Keratinocyte (primary cell): Measurements from ENCODE around the gene AXIN1. TPM values are rescaled to one million over a fixed set of nuclear protein-coding genes. Genes with fewer than 3 reads are reported as not detected.

Source experiments
- DNase-seq: peaks from one replicate; pipeline ENCODE4 v3.0.0-alpha.2; 2011; ENCODE audit warnings: low read depth, missing footprints, low spot score
- FAIRE-seq: peaks from 2 replicates; lab custom pipeline; 2011; peaks lifted over from hg19 to GRCh38; lab: Jason Lieb, UNC
- H2AFZ ChIP-seq: 2 replicates; pipeline ENCODE4 v1.6.0; 2012; ENCODE audit warnings: low read length, control low read depth, inconsistent platforms; ENCODE audit not compliant: control insufficient read depth
- H3K27ac ChIP-seq: 2 replicates; pipeline ENCODE4 v1.5.1; 2011; ENCODE audit warnings: low read length; ENCODE audit not compliant: control insufficient read depth, insufficient read depth
- H3K27me3 ChIP-seq: 3 replicates; pipeline ENCODE4 v1.6.0; 2011; ENCODE audit warnings: low read length; ENCODE audit not compliant: control insufficient read depth, insufficient read depth; ENCODE audit errors: extremely low read depth
- H3K36me3 ChIP-seq, 2 experiments: 2 replicates in 1 of 2; 3 replicates in 1 of 2; pipeline ENCODE4 v1.5.1; 2011; ENCODE audit warnings: low read length in 2 of 2, mild to moderate bottlenecking in 1 of 2; ENCODE audit not compliant: control insufficient read depth in 2 of 2, insufficient read depth in 2 of 2; ENCODE audit errors: extremely low read depth in 1 of 2
- H3K4me1 ChIP-seq: 3 replicates; pipeline ENCODE4 v1.5.1; 2011; ENCODE audit warnings: low read length; ENCODE audit not compliant: control insufficient read depth, insufficient read depth; ENCODE audit errors: extremely low read depth
- H3K4me2 ChIP-seq: 3 replicates; pipeline ENCODE4 v1.6.0; 2011; ENCODE audit warnings: low read depth, low read length; ENCODE audit not compliant: control insufficient read depth, insufficient read depth; ENCODE audit errors: extremely low read depth
- H3K4me3 ChIP-seq, 3 experiments: fragments of 200-600 bp in 1 of 3; sonication (generic) in 1 of 3; 2 replicates in 2 of 3; 3 replicates in 1 of 3; pipeline ENCODE4 v1.5.1; 2011 to 2016; ENCODE audit warnings: low read length in 3 of 3, mild to moderate bottlenecking in 3 of 3, control low read depth in 2 of 3, inconsistent platforms in 1 of 3, low read depth in 1 of 3, mixed read lengths in 1 of 3, mixed run types in 1 of 3, moderate library complexity in 1 of 3; ENCODE audit not compliant: control insufficient read depth in 2 of 3, insufficient read depth in 2 of 3; ENCODE audit errors: extremely low read depth in 1 of 3
- H3K79me2 ChIP-seq: 2 replicates; pipeline ENCODE4 v1.6.0; 2012; ENCODE audit warnings: low read length; ENCODE audit not compliant: control insufficient read depth, insufficient read depth
- H3K9ac ChIP-seq: 3 replicates; pipeline ENCODE4 v1.6.0; 2011; ENCODE audit warnings: low read length; ENCODE audit not compliant: control insufficient read depth, insufficient read depth; ENCODE audit errors: extremely low read depth
- H3K9me1 ChIP-seq: 3 replicates; pipeline ENCODE4 v1.6.0; 2011; ENCODE audit warnings: low read length; ENCODE audit not compliant: control insufficient read depth, insufficient read depth; ENCODE audit errors: extremely low read depth
- H3K9me3 ChIP-seq: 2 replicates; pipeline ENCODE4 v1.5.1; 2012; ENCODE audit warnings: low read depth, low read length; ENCODE audit not compliant: control insufficient read depth
- H4K20me1 ChIP-seq: 3 replicates; pipeline ENCODE4 v1.6.0; 2011; ENCODE audit warnings: low read length; ENCODE audit not compliant: control insufficient read depth, insufficient read depth; ENCODE audit errors: extremely low read depth
- CTCF ChIP-seq, 3 experiments: IDR thresholded peaks in 1 of 3; conservative IDR thresholded peaks in 1 of 3; optimal IDR thresholded peaks in 1 of 3; 2 replicates in 2 of 3; 3 replicates in 1 of 3; pipeline versions ENCODE3 to v1.5.1; 2011; ENCODE audit warnings: low read length in 3 of 3, mild to moderate bottlenecking in 3 of 3, moderate library complexity in 2 of 3, control low read depth in 1 of 3, inconsistent platforms in 1 of 3; ENCODE audit not compliant: insufficient read depth in 2 of 3; ENCODE audit errors: extremely low read depth in 1 of 3
- EZH2 ChIP-seq: IDR thresholded peaks from one replicate; pipeline ENCODE4 v1.6.1; 2012; ENCODE audit warnings: inconsistent platforms, mild to moderate bottlenecking, low read length, moderate library complexity
- dilution Hi-C: fragments of 300-500 bp; cut with MboI; formaldehyde crosslinking; loops from one replicate; pipeline ENCODE4 v1.7.0; 2020; ENCODE audit warnings: low sequenced_read_pairs; ENCODE audit not compliant: extremely low pct_ligation_motif_present
- polyA minus RNA-seq, 3 experiments: library from RNA; depleted of rRNA, polyadenylated mRNA; stranded (reverse); fragments of >200 nt; gene quantifications; 1 replicate in 1 of 3; 2 replicates in 1 of 3; 3 replicates in 1 of 3; pipeline ENCODE4 v1.2.3, GENCODE V29; 2011
- polyA plus RNA-seq, 5 experiments: library from polyadenylated mRNA; depleted of rRNA in 3 of 5; stranded (reverse) in 3 of 5; stranded (forward) in 1 of 5; unstranded in 1 of 5; fragments of >200 nt; gene quantifications; 1 replicate in 1 of 5; 2 replicates in 3 of 5; 3 replicates in 1 of 5; pipeline versions ENCODE4 v1.2.1 to v1.2.3, GENCODE V29; 2011 to 2012; ENCODE audit warnings: missing spikeins in 2 of 5, low read depth in 1 of 5, low replicate concordance in 1 of 5

The AXIN1 gene
- polyA plus RNA-seq (8.8 to 13.3 TPM (median 11.4 TPM) in 3 replicates), polyA minus RNA-seq (7.1 to 12.7 TPM (median 7.9 TPM) in 3 replicates)
- 22.9 TPM for polyA plus RNA-seq (2011; ENCODE audit: low read depth)
- 7.6 and 18.8 TPM in 2 replicates for polyA plus RNA-seq (2011; cell fraction: cytosol; rRNA removed)
- 19.1 and 25.1 TPM in 2 replicates for polyA plus RNA-seq (2011; cell fraction: nucleus; rRNA removed)
- 15.1 and 18.0 TPM in 2 replicates for polyA plus RNA-seq (2012; ENCODE audit: low replicate concordance)
- polyA minus RNA-seq (2011; cell fraction: cytosol; rRNA and poly(A)+ RNA removed) = 24.6 TPM
- polyA minus RNA-seq (2011; cell fraction: nucleus; rRNA and poly(A)+ RNA removed) = 10.4 and 13.2 TPM in 2 replicates

GRCh38 chr16:352547-353403 lies at the start of gene AXIN1:
Gene AXIN1 (minus strand): TSS chr16:352723. CDS start chr16:347025, 5,698 bp downstream.
- dilution Hi-C loops = no loop called here
- Histone ChIP-seq H3K9me1 (peaks cover 10% of the 10 kb centered on the region), H2AFZ (peak within 1 kb of the TSS; percentile 30), H3K27ac (peak within 1 kb of the TSS; percentile 87), H3K79me2 (peaks cover 40% of the 10 kb centered on the region), H3K27me3 (no peaks in the 10 kb centered on the region), H3K9me3 (no peaks in the 10 kb centered on the region), H3K4me1 (peaks cover 27% of the 10 kb centered on the region), H4K20me1 (peaks cover 4% of the 10 kb centered on the region), H3K4me3 (peak within 1 kb of the TSS; percentile 63 to 69 (median 67)), H3K9ac (peak within 1 kb of the TSS; percentile 76), H3K4me2 (peak within 1 kb of the TSS; percentile 85), H3K36me3 (peaks cover 4 to 7% of the 10 kb centered on the region in 2 experiments)
- DNase-seq (peak; percentile 88), FAIRE-seq (peak; percentile 13)
- TF ChIP-seq CTCF (optimal IDR thresholded peaks at IDR 0.05 in 1 of 3, IDR thresholded peaks at IDR 0.05 in 1 of 3, conservative IDR thresholded peaks at IDR 0.05 in 1 of 3; ENCODE audit: extremely low read depth in 1 of 3, insufficient read depth in 2 of 3, low read length in 3 of 3) (peak in 2 of 3 experiments; percentile 34 to 44), EZH2 (no peak)

- dilution Hi-C loops = no loop called here
- Histone ChIP-seq H3K36me3 (peaks cover 2 to 7% of the 10 kb centered on the region in 2 experiments), H3K27me3 (no peaks in the 10 kb centered on the region), H2AFZ (peak within 1 kb of the TSS; percentile 86), H3K9ac (peak within 1 kb of the TSS; percentile 83), H3K79me2 (no peaks in the 10 kb centered on the region), H3K4me2 (peak within 1 kb of the TSS; percentile 85), H3K4me3 (peak within 1 kb of the TSS; percentile 75 to 87 (median 85)), H3K9me1 (no peaks in the 10 kb centered on the region), H4K20me1 (no peaks in the 10 kb centered on the region), H3K4me1 (peaks cover 7% of the 10 kb centered on the region), H3K27ac (peak within 1 kb of the TSS; percentile 66), H3K9me3 (no peaks in the 10 kb centered on the region)
- no peak for DNase-seq
- FAIRE-seq = no peak
- TF ChIP-seq CTCF (optimal IDR thresholded peaks at IDR 0.05 in 1 of 3, IDR thresholded peaks at IDR 0.05 in 1 of 3, conservative IDR thresholded peaks at IDR 0.05 in 1 of 3; ENCODE audit: extremely low read depth in 1 of 3, insufficient read depth in 2 of 3, low read length in 3 of 3) (peak; percentile 28 to 59 (median 42)), EZH2 (no peak)
Observed at GRCh38 chr16:401468-402348, 49.2 kb upstream of the AXIN1 start, which contains the start of gene DECR2. Gene DECR2 (plus strand): TSS chr16:401885. CDS start chr16:401964, 79 bp downstream.
